ENCODE data around the gene ALK.
A peak's percentile ranks its signal among the peaks of the same experiment; 100 is the strongest.

Gene ALK

DNA sequence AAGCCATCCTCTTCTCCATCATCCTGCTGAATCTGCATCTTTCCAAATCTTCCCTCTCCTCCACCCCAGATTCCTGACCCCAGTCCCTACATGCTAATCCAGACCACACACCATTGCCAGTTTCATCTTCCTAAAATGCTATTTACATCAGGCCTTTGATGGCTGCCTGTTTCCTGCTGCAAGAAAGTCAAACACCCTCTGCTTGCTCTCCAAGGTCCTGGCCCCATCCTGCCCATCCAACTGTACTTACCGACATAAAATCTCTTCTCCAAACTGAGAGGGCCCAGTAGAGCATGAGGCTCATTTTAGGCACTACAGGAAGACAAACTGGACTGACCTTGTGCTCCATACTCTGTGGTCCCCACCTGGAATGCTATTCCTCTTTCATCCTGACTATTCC, 19.0 kb downstream of the ALK start:
- no peak for DNase-seq (ENCODE audit: low read depth)

DNA sequence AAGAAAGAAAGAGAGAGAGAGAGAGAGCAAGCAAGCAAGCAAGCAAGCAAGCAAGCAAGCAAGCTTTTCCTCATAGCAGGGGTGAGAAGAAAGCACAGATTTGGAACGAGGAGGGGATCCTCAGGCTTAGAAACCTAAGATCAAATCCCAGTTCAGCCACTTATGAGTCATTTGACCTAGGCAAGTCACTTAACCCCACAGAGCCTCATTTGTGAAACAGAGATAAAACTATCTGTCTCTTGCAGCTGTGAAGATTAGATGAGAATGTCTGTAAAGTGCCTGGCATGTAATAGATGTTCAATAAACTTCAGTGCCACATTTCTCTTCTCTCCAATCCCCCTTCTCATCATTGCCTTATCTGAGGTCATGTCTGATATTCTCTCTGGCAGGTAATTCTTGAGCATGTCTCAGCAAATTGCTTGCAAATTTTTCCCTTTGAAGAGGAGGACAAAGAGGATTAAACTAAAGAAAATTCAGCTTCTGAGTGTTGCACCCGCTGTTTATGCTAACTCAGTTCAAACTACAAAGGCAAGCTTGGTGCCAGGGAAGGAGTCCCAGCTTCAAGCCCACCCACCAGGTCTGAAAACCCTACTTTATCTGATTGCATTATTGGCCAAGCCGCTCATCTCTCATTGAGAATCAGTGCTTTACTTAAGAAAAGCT, 20.3 kb downstream of the ALK start:
- no peak for DNase-seq (ENCODE audit: low read depth)

DNA sequence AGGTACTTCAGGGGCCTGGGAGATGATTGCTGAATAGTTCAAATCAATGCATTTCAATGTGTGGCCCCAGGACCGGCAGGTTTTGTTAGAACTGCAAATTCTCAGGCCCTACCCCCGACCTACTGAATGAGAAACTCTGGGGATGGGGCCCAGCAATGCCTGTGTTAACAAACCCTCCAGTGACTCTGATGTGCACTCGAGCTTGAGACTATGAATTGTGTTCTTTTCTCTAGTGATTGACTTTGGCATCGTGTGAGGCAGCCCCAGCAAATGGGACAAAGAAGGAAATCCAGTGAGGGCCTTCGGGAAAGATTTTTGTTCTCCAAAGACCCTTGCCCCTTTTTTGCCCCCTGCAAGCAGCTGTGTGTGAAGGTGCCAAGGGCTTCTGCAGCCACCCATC, 22.4 kb downstream of the ALK start:
- no peak for DNase-seq (ENCODE audit: low read depth)

DNA sequence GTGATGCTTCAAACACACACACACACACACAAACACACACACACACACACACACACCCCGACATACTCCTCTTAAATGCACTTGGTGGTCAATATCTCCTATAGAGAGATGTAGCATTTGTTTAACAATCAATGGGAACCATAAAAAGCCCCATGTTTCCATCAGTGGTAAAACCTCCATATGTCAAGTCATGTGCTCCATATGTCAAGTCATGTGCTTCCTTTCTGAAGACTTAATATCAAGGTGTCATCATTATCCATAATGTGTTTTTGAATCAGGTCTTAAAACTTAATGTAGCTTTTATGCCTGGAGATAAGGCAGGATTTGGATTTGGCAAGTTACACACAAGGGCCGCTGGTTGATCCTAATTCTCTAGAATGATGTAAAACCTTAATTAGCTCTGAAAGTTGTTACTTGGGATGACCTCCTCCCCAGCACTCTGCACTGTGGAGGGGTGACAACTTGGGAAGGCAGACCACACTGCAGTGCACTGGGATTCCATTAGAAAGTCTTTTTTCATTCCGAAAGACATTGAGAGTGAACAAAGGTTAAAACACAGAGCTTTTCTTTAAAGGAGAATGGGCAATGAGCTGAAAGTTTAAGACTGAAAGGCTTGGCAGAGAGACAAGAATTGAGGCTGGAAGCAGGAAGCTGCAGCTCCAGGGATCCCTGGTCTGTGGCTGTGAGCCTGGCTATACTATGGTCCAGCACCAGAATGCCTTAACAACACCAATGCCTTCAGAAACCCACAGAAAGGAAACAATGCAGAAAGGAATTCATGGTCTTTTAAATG, 26.4 kb downstream of the ALK start:
- no peak for DNase-seq (ENCODE audit: low read depth)

DNA sequence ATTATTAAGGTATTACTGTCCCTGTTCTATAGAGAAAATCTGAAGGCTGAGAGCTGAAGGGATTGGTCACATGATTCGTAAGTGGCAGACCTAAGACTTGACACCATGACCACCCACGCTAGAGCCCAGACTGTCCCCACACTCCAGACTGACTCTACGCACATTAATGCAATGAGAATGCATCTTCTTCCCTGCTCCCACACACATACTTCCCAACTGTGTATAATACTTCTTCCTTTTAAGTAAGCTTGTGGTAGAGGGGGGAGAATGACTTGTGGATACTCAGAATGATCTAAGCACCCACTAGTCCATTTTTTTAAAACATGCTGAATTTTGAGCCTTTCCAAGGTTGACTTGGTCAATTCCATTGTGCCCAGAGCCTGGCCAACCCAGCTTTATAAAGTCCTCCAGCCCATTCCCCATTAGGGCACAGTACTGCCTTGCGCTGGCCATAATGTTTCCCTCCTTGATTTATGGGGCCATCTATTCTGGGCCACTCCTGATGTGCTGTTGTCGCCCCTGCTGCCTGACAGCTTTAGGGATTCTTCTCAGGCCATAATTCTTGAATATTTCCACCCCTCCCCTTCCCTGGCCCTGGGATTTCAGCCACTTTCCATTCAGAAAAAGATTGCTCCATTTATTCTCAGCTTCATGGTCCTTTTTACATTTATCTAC, 28.7 kb downstream of the ALK start:
- DNase-seq (ENCODE audit: low read depth) = no peak

DNA sequence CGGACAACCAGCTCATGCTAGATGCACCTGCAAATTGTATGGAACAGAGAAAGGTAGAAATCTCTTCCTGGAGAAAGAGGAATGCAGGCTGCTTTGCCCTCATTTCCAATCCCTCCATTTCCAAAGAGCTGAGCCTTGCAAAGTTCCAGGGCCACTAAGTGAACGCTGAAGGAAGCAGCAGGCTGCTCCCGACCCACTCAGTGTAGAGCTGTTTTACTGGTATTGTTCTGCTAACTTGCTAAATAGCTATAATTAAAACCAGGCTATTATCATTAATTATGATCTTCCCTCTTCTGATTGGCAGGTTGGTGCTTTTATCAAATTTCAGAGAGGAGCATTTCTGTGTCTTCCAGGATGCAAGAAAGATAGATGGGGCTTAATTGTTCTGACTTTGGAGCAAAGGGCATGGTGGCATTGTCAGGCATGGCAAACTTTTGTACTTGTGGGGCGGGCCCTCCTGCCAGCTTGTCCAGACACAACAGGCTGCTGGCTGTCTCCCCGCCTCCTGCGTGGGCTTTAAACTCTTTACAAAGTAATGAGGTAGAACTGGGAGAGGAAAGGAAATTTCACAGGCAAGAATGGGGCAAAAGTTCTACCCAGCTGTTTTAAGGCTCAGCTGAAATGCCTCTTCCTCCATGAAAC, 40.2 kb downstream of the ALK start:
- no peak for DNase-seq (ENCODE audit: low read depth)

DNA sequence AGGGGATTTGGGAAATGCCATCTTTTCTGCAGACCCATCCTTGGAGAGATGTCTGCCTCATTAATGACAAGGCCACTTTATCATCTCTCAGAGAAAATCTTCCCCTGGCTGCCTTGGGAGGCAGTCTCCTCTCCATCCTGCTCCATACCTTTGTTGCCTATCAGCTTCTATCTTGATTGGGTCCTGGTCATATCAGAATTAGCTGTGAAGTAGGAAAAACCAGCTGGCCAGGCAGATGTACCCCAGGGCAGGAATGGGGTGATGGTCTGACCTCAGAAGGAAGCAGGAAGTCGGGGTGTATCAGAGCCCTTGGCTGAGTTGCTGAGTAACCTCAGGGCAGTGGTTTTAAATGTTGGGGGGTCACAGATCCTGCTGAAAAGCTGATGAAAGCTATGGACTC, 41.3 kb downstream of the ALK start:
- no peak for DNase-seq (ENCODE audit: low read depth)

DNA sequence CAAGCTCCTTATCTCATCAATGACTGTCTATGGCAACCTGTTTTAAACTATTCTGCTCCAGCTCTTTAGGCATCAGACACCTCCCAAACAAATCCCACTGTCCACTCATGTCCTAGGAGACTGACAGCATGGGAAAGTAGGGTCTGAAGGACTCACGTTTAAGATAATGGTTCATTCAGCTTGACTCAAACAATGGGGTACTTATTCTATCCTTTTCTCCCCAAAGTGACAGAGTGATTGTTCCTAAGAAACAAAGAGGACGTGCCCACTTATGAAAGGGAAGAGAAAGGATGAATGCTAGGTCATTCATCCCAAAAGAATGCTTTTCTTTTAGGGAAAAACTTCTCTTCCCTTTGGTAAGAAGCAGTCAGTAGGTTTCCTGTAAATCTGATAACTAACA, 41.9 kb downstream of the ALK start:
- DNase-seq (ENCODE audit: low read depth) = no peak

DNA sequence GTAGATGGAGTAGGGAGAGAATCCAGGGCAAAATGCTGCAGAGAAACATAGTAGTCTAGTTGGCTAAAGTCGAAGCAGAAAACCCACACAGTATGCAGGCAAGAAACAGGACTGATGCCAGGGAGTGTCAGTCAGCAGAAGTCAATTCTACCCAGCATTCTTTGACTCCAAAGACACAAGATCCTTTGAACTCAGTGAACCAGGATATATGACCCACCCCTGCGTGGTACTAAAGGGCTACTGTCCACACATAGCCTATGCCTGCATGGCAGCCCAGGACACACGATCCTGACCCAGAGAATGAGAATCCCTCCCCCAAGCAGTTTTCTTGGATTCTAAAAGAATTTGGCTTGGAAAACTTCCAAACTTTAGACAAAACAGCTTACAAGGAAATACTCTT, 42.5 kb downstream of the ALK start:
- DNase-seq (ENCODE audit: low read depth) = peak; percentile 61

DNA sequence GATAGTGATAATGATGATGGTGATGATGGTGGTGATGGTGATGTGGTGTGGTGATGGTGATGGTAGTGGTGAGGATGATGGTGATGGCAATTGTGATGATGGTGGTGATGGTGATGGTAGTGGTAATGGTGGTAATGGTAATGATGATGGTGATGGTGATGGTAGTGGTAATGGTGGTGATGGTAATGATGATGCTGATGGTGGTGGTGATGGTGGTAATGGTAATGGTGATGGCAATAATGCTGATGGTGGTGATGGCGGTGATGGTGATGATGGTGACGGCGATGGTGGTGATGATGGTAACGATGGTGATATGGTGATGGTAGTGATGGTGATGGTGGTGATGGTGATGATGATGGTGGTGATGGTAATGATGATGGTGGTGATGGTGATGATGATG, 45.0 kb downstream of the ALK start:
- no peak for DNase-seq (ENCODE audit: low read depth)

DNA sequence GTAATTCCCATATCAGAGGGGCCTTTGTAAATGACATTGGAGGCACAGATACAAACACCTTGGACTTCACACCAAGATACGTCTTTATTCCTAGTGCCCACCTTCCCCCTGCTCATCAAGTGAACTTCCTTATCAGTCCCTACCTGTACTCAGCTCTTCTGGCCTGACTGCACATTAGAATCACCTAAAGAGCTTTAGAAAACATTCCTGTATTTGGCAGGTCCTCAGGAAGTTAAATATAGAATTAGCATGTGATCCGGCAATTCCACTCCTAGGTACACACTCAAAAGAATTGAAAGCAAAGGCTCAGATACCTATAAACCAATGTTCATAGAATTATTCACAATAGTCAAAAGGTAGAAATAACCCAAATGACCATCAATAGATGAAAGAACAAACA, 46.6 kb downstream of the ALK start:
- DNase-seq (ENCODE audit: low read depth) = no peak

DNA sequence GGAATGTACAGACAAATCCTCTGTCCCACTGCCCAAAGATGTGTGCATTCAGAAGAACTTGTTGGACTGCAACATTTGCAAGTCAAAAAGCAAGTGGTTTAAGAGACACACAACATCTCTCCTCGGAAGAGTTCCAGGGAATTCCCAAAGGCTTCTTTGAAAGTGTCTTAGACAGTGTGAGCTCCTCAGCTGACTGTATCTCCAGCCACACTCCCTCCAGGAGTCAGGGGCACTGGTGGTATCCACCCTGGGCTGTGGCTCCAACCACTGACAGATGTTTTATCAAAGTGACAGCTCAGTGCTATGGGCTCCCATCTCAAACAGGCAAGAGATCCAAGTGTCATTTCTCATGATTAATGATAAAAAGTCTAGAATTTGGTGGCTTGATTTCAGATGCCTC, 48.5 kb downstream of the ALK start:
- DNase-seq (ENCODE audit: low read depth) = no peak

DNA sequence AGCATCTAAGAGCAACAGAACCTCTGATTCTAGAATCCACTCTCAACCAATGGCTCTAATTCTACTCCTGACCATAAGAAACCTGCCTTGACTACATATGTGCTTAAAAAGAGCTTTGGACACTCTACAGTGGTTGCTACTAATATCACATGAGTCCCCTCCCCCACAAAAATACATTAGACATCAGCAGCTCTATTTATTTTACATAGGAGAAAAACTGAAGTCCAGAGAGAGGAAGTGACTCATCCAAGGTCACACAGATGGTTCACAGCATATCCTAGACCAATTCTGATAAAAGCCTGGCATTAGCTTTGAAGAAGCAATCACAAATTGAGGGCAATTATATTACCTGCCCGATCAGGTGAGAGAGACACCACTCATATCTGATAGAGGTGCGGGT, 49.8 kb downstream of the ALK start:
- no peak for DNase-seq (ENCODE audit: low read depth)

DNA sequence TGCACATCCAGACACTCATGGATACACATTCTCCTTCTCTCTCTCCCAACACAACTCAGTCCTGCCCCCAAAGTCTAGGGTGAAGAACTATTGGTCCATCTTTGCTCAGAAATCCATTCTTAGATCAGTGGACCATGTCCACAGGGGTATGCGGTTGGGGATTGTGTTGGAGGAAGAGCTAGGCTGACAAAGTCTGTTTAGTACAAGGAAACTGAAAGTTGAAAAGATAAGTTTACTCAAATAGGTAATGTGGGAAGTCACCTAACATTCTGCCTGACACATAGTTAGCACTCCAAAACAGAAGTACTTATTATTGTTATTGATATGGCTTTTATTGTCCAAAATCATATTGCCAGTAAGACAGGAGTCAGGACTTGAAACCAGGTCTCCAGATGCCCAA, 55.9 kb downstream of the ALK start:
- no peak for DNase-seq (ENCODE audit: low read depth)

DNA sequence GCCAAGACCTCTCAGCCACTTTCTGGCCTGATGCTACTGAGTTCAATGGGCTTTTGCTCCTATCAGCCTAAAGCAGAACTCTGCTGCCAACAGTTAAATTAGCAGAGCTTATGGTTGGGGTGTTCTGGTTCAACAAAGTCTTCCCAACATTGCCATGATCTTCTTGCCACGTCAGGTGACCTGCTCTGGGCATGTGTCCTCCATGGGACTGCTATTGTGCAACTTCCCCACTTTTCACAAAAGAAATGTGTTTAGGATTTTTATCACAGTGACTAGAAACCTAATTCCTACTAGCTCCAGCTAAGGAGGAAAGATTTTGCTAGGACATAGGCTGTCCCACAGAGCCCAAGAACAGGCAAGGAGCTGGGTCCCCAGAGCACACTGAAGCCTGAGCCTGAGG, 56.4 kb downstream of the ALK start:
- DNase-seq (ENCODE audit: low read depth) = no peak

DNA sequence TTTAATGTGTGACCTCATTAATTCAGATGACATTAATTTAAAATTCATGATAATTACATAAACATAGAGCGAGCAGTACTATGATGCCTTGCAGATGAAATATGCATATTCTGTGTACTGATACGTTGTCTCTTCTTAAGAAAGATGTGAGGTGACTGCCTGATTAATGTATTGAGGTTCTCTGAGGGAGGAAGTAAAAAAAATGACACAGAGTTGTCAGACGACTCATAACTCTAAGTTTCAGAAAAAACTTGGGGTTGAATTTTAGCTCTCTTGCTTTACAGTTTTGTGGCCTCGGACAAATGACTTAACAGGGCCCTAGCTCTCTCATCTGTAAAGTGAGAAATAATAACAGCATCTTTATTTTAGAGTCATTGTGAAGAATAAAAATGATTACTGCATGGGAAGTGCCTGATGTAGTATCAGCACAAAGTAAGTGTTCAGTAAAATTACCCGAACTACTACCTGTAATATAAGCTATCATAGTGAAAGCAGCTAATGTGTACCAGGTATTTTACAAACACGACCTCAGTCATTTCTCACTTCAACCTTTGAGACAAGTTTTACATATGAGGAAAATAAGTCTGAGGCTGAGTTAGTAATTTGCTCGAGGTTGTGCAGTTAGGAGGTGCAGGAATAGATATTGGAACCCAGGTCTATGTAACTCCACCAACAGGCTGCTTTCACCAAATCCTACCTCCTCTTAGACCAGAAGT, 65.3 kb downstream of the ALK start:
- no peak for DNase-seq (ENCODE audit: low read depth)

DNA sequence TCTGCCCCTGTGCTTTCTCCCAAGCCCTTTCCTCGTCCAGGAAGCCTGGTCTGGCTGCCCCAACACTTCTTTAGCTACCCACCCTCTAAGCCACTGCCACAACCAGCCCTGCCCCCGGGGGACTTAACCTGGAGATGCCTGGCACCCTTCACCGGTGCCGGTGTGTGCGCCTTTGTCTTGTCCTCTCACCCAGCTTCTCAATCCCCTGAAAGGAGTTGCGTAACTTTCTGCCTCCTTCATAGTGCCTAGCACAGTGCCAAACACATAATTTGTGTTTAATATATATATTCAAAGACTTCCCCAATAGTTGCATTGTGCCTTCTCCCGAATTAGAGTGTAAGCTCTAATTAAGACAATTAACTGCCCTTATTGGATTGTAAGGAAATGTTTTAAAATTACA, 70.6 kb downstream of the ALK start:
- no peak for DNase-seq (ENCODE audit: low read depth)

DNA sequence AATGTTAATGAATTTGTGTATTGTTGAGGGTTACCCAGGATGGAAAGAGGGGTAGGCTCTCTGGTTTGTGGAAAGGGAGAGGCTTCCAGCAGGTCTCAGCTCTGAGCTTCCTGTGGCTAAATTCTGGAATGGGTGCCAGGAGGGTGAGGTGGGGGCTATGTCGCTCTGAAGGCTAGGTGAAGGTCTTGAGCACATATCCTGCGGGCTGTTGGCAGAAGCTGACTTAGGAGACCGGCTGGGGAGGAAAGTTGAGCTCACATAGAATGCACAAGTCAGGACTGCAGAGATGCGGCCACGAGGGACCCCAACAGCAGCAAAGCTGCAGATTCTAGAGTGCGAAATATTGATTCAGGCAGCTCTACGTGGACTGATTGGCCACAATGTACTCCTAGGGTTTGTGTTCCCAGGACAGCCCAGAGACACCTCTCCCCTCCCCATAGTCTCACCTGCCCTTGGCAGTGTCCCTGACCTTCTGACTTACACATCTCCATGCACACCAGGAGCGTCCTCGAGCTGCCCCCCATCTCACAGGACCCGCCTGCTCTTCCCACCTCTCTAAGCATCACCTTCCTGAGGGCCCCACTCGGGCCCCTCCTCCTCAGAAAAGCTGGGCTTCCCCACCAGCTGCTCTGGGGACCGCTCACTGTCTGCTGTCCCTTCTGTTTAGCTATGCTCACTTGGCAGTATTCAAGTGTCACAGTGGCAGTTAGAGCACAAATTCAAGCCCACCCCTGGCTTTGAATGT, 72.6 kb downstream of the ALK start:
- DNase-seq (ENCODE audit: low read depth) = no peak

DNA sequence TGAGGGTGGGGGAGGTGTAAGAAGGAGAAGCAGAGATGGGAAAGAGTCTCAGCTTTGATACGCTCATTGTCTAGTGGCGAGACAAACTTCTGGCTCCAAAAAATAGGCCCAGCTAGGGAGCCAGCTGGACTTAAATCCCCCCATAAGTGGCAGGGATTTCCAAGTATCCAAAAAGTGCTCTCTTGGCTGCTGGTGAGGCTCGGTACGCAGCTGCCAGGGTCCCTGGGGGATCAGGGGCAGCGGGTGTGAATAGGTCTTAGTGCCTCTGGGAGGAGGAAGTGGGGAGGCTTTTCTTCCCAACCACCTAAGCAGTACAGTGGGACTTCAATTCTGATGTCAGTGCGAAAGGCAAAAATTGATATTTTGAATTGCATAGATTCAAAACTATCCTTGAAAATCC, 73.5 kb downstream of the ALK start:
- DNase-seq (ENCODE audit: low read depth) = no peak

DNA sequence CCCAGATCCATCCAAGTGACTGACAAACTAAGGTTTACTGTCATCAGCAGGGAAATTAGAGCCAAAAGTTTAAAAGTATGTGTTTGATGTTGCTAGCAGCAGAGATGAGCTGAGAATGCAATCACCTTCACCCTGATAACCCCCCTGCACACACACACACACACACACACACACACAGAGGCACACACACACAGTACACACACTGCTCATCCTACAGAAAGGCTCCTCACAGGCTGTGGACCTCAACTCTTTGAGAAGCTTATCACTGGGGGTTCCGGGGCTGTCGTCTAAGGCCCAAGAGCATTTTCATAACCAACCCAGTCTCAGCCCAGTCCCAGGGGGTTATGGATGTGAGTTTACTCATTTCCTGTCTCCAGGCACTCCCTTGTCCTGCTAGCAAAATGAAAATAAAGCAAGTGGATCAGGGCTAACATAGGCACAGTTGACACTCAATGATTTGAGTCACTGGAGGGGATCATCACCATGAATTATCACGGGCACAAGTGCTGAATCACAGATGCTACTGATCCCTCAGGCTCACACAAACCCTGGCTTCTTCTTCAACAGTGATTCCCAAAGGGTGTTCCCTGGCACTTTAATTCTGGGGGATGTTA, 76.6 kb downstream of the ALK start:
- DNase-seq (ENCODE audit: low read depth) = peak; percentile 48

DNA sequence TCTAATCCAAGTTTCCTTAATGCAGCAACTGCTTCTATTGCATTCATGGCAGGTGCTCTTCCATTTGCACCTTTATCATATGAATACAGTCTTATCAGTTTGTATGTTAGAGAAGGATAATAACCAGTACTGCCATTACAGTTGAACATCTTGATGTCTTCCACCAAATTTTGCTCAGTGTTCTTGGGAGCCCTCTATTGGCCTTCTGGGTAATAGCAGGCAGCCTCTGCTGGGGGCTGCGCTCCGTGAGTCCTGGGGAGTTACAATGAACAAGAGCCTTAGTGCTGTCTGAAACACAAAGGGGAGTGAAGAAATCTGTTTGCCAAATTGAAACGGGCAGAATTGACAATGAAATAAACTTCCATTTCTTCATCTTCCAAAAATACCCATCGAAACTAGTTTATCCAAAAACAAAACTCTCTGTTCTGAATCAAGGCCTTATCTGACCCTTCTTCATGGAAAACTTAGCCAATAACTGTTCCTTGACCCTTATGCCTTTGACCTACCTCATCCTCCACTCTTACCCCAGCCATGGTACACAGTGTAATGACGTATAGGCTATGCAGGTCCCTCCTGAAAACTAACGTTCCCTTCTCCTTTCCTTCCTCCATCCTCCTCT, 79.9 kb downstream of the ALK start:
- peak; percentile 46 for DNase-seq (ENCODE audit: low read depth)
